ENCODE results near the gene LZTS2. TPM values are rescaled to one million over a fixed set of nuclear protein-coding genes. Genes with fewer than 3 reads are reported as not detected.

The LZTS2 gene
- total and polyA plus RNA-seq, 2 of the 8 experiments (the other 6 are each of a cell fraction or from before 2014, with no cell fraction given), result 75.7 to 99.5 TPM

DNA sequence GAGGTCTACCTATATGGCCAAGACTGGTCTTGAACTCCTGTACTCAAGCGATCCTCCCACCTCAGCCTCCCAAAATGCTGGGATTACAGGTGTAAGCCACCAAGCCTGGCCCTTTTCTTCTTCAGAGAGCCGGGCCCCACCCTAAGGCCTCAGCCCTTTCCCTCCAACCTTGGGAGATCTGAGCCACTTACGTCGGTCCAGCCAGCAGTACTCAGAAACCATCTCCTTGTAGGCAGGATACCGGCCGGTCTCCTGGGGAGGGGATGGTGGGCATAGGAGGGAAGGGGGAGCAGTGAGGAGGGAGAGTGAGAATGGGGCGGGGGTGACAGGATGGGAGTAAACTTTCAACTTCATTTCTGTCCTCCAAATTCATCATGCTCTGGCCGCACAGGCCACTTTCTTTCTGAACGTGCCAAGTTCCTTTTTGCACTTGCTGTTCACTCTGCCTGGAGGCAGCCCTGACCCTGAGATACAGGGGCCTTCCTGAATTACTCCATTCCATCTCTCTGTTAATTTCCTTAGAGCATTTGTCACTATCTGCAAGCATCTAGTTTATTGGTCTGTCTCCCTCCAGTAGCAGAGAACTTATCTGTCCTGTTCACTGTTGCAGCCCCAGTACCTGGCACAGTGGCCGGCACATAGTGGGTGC, 20.9 kb downstream of the LZTS2 start (continued):
- TF ChIP-seq EZH2 (IDR thresholded peaks at IDR 0.05; ENCODE audit: low read depth, low read length, severe bottlenecking) (no peak), TEAD4 (IDR thresholded peaks at IDR 0.05; ENCODE audit: low read depth, low read length) (no peak), JUN (IDR thresholded peaks at IDR 0.05; ENCODE audit: low read depth, low read length) (no peak), RXRA (IDR thresholded peaks at IDR 0.05; ENCODE audit: insufficient read depth, low read depth, low read length) (no peak), SAP30 (IDR thresholded peaks at IDR 0.05; ENCODE audit: insufficient read depth, insufficient replicate concordance, low read length) (no peak), ATF3 (IDR thresholded peaks at IDR 0.05; ENCODE audit: insufficient read depth, low read depth, low read length) (no peak), SRF (IDR thresholded peaks at IDR 0.05; ENCODE audit: low read depth, low read length) (no peak)
